GM19452 (cell line): ENCODE measurements around the gene RNF213.

Experiments
- ATAC-seq: cut with Tn5 transposase; IDR thresholded peaks from one replicate; pipeline ENCODE4 v1.9.1; 2021; ENCODE audit not compliant: unreplicated experiment

RNF213 gene

DNA sequence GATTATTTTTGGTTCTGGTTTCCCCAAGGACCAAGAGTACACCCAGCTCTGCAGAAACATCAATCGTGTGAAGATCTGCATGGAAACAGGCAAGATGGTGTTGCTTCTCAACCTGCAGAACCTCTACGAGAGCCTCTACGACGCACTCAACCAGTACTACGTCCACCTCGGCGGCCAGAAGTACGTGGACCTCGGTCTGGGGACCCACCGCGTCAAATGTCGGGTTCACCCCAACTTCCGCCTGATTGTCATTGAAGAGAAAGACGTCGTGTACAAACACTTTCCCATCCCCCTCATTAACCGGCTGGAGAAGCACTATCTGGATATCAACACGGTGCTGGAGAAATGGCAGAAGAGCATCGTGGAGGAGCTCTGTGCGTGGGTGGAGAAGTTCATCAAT lies 86.9 kb downstream of the RNF213 start:
- no peak for ATAC-seq

DNA sequence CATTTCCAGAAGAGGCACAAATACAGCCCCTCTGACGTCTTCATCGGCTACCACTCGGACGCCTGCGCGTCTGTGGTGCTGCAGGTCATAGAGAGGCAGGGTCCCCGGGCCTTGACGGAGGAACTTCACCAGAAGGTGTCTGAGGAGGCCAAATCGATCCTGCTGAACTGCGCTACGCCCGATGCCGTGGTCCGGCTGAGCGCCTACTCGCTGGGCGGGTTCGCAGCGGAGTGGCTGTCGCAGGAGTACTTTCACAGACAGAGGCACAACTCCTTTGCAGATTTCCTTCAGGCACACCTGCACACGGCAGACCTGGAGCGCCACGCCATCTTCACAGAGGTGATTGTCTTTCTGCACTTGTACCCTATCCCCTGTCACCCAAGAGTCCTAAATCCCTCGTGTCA lies 87.3 kb downstream of the RNF213 start:
- ATAC-seq: no peak

DNA sequence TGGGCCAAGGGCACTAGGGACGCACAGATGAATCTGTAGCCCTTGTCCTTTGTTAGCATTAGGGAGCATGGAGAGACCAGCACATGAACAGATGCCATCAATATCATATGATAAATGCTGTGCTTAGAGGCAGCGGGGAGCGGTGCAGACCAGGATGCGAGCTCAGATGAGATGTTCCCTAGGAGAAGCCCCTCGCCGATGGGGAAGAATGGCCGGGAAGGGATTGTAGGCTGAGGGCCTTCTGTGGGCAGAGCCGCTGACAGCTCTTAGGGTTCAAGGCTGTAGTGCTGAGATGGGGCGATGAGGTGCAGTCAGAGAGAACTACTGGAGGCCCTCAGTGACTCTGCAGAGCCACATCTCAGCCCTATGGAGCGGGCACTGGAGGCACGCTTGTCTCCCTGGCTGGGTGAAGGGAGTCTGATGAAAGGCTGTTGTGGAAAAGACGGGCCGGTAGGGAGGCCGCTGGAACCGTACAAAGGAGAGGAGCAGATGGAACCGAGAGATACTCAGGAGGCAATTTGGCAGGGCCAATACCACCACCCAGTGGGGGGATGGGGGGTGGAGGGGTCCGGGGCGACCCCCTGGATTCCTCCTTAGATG lies 88.0 kb downstream of the RNF213 start:
- ATAC-seq: no peak

DNA sequence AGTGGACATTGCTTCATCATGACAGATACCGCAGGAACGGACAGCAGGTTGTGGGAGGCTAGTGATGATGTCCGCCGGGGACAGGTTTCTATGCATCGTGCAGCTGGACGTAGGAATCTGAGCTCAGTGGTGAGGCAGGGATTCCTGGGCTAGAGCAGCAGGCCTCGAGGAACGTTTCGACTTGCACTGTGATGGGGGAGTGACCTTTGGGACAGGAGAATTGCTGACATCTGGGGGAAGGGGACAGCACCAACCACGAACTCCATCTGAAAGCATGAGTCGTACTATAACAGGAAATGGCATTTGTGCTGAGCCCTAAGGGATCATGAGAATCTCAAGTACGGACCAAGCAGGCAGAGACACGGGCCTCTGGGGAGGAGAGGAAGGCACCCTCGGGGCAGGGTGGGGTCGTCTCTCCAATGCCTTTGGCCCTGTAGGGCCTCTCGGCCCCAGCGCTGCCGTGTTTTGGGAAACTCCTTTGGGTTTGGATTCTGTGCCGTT lies 88.5 kb downstream of the RNF213 start:
- no peak for ATAC-seq

DNA sequence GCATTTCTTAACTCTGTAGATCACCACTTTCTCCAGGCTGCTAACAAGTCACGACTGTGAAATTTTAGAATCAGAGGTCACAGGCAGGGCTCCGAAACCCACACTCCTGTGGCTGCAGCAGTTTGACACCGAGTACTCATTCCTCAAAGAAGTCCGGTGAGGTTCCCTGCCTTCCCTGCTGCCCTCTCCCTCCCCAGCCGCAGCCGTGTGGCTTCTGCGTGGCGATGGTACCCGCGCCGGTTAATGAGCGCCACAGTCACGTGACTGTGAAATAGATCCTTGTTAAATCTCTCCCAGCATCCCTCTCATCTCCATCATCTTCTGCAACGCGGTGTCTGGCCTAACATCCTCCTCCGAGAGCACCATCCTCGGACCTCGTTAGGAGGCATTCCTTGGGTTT lies 89.1 kb downstream of the RNF213 start:
- no peak for ATAC-seq

DNA sequence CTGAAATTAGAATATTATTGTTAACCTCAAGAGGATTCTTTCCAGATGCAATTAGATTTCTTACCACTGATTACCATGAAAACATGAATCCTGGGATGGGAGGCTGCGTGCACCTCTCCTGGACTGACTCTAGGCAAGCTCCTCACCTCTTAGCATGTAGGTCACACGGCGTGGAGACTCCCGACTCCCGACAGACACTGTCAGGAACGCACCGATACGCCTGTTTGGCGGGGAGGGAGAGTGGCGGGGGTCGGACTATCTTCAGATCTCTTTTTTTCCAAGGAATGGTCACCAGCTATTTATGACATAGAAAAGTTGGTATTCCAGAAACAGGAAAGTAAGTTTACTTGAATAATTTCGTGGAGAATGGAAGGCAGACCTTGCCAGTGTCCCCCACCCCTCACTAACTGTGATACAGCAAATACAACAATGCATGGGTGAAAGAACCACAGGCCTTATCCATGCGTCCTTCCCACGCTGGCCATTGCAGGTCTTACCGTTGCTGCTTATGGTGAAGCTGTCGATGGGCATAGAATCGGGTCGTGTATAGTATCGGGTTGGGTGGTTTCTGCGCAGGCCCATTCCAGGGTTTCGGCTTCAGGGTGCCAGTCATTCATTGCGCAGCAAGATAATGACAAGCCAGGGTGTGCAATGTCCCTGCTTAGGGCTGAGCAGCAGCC lies 91.7 kb downstream of the RNF213 start:
- ATAC-seq: no peak

DNA sequence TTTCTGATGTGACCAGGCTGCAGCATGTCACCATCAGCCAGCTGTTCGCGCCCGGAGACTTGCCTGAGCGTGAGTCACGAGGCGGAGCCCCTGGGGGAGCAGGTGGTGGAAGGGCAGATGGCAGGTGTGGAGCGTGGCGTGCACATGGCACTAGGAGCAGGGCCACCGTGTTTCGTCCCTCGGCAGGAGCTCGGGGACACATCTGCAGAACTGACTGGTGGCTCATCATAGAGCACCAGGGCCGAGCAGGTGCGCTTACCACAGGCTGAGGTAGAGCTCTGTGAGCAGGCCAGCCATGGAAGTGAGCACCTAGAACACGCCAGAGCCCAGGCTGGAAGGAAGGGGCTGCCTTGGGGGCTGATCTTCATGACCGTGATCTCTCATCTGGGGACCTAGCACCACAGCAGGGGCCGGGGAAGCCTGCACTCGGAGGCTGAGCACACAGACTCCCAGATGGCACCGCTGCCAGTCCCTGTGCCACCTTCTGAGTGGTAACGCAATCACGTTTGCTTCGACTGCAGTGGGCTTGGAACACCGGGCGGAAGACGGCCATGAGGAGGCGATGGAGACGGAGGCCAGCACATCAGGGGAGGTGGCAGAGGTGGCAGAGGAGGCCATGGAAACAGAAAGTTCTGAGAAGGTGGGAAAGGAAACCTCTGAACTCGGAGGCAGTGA lies 92.5 kb downstream of the RNF213 start:
- no peak for ATAC-seq

DNA sequence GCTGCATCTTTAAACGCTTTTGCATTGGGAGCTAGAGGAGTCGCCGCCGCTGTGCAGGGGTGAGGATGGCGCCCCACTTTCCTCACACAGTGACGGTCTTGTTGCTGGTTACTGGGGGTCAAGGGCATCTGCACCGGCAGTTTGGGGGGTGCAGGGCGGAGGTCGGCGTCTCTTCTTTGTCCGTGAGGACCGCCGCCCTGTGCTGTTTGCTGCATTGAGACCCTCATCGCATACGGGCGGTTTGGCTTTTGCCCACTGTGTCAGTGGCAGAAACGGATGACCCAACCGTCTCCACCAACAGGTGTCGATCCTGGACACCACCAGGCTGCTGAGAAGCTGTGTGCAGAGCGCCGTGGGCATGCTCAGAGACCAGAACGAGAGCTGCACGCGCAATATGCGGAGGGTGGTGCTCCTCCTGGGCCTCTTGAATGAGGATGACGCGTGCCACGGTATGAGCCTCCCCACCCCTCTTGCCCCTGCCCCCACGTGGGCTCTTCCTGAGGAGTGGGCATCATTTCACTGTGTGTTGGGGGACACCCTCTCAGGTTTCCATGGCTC lies 93.1 kb downstream of the RNF213 start:
- ATAC-seq: no peak

DNA sequence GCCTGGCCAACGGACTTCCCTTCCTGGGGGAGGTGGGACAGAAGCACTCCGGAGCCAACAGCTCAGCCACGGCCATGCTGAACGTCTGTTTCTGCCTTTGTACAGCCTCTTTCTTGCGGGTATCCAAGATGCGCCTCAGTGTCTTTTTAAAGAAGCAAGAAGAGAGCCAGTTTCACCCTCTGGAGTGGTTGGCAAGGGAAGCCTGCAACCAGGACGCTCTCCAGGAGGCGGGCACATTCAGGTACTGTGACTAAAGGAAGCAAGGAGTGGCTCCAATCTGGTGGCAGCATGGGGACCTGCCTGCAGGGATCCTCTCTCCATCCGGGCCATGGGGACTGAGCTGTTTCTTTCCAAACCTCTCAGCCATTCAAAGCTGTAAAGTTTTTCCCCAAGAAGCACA lies 93.7 kb downstream of the RNF213 start:
- no peak for ATAC-seq

DNA sequence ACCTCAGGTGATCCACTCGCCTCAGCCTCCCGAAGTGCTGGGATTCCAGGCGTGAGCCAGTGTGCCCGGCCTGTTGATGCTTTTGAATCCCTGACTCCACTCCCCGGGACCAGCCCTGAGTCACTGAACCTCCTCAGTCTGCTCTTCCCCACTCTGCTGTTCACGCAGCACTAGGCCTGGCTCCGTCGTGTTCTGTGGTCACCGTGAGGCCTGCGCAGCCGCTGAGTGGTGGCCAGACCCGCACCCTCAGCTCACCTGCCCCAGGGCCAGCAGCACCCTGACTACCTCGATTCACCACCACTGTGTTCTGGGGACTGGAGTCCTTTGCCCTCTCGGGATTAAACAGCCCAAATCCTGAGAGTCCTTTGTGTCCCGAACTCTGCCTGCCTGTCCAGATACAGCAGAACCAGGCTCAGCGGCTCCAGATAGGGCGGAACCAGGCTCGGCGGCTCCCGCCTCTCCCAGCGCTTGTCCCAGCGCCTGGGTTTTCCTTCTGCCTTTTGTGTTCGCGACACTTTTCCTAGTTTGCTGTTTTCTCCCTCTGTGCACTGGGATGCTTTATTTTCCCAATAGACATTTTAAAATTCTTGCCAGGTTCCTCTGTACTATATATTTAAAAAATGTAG lies 95.7 kb downstream of the RNF213 start:
- no peak for ATAC-seq

DNA sequence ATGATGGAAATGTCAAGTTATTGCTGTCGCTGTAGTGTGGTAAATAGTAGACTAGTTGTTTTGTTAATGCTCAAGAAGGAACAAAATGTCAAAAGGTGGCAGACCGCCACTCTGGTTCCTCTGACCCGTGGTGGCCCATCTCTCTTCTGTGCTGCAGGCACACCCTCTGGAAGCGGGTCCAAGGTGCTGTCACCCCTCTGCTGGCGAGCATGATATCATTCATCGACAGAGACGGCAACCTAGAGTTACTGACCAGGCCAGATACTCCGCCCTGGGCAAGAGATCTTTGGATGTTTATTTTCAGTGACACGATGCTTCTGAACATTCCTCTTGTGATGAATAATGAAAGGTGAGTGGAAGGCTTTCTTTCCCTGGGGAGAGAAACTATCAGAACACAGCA lies 97.5 kb downstream of the RNF213 start:
- ATAC-seq: no peak

DNA sequence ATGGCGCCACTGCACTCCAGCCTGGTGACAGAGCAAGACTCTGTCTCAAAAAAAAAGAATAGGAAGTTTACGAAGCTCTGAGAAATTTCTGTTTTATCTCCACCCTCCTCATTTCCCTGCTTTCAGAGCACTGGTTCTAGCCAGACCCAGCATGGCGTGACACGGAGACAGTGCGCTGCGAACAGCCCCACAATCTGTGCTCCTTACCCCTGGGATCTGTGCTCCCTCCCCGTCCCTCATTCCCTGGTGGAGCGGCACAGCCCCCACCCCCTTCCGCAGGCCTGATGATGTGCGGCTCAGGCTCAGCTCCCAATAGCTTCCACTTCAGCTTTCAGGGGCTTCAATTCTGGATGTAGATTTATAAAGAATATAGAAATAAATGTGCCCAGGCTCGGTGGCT lies 98.2 kb downstream of the RNF213 start:
- no peak for ATAC-seq

DNA sequence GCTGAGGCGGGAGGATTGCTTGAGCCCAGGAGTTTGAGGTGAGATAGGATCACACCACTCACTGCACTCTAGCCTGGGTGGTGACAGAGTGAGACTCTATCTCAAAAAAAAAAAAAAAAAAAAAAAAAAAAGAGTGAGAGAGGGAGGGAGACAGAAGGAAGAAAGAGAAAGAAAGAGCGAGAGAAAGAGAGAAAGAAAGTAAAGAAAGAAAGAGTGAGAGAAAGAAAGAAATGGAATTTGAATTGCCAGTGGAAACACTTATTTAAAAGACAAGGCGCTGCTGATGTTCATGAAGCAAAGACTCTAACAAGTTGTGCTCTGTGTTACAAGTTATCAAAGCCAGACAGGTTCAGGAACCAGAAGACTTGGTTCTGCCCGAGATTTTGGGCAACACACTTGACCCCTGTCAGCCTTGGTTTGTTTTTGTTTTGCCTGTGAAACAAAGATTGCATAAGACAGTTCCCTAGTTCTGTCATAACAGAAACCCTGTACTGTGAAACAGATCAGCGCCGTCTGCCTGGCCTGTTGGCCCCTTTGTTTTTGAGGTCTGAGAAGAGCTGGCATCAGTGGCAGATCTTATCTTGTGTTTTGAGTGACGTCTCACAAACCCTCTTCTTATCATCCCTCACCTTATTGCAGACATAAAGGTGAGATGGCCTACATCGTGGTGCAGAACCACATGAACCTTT lies 98.9 kb downstream of the RNF213 start:
- ATAC-seq: no peak

DNA sequence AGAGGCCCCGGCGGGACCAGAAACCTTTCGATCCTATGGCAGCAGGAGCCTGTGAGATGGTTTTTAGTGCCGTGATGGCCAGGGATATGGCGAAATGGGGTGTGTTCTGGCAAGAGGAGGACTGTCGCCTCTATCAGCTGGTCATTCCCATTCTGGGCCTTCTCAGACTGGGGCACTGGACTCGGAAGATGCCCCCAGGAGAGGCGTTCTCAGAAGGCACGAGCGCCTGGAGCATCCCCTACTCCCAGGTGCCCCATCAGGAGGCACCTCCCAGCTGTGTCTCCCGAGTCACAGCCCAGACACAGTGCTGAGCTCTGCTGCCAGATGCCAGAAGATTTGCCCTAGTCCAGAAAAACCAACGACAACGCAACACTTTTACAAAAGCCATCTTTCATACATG lies 99.7 kb downstream of the RNF213 start:
- ATAC-seq: no peak

DNA sequence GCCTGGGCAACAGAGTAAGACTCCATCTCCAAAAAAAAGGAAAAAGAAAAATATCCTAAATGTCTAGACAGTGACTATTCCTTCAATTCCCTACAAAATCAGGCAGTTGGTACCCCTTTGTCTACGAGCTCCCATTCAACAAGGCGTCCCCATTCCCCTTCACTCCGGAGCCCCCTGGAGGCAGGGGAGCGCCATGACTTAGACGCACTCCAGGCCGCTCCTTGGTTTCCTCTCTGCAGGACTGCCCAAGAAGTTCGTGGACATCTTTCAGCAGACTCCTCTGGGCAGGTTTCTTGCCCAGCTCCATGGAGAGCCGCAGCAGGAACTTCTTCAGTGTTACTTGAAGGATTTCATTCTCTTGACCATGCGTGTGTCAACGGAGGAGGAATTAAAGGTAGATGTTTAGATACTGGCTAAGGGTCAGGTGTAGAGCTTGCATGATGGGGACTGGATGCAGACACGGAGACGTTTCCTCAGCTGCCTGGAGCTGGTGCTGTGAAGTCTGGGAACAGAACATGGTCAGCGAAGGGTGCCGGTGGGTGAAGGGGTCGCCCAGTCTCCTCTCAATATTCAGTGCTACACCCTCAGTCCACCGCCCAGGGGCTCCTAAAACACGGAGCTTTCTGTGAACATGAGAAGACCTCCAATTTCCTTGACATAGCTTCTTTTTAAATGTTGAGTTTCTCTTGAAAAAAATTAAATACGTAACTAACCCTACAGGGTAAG lies 101.0 kb downstream of the RNF213 start:
- no peak for ATAC-seq

DNA sequence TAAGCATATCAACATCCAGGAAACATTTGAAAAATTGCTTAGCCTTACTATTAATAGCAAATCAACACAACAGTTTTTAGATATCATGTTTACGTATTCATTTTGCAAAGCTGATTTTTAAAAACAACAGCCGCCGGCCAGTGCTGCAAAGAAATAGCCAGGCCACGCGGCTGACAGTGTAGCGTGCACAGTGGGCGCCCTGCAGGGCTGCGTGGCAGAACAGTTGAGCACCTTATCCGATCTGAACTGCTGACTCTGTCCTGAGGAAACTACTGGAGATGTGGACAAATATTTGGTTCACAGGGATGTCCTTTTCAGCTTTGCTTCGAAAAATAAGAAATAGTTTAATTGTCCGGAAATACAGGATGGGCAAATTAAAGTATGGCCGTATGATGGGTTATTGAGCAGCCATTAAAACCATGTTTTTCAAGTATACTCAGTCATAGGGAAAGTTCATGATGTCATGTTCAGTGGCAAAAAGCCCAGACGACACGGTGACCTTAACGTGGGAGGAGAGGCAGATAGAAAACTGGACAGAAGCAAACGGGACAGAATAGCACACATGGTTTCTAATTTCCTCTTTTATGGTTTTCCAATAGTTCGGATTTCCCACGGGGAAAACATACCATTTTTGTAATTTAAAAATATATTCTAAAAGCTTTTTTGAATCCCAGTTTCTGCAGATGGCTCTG lies 101.9 kb downstream of the RNF213 start:
- no peak for ATAC-seq

DNA sequence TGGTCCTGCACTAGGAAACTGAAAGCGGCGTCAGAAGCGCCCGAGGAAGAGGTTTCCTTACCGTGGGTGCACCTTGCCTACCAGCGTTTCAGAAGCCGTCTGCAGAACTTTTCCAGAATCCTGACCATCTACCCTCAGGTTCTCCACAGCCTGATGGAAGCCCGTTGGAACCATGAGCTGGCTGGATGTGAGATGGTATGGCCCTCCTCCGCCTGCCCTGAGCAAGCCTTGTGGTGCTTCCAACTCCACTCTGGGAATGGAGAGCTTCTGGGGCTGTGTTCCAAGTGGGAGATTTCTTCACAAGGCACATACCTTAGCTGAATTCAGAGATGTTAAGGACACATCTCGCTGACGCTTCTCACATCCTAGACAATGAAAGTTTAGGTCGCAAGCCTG lies 102.5 kb downstream of the RNF213 start:
- no peak for ATAC-seq

DNA sequence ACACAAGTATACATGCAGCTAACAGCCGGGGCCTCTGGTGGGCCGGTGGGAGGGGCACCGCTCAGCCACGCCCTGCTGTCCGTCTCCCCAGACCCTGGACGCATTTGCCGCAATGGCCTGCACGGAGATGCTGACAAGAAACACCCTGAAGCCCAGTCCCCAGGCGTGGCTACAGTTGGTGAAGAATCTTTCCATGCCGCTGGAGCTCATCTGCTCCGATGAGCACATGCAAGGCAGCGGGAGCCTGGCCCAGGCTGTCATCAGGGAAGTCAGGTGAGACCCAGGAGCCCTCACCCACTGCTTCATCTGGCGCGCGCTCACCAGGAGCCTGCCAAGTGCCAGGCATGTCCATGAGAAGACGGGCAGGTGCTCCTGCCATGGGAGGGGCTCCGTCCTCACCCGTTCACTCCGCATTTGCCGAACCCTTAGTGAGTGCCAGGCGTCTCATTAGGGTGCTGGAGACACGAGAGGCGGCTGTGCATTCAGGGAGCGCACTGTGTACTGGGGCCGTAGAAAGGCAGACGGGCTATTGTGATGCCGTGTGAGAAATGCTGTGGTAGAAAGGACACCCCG lies 103.0 kb downstream of the RNF213 start:
- ATAC-seq: no peak

DNA sequence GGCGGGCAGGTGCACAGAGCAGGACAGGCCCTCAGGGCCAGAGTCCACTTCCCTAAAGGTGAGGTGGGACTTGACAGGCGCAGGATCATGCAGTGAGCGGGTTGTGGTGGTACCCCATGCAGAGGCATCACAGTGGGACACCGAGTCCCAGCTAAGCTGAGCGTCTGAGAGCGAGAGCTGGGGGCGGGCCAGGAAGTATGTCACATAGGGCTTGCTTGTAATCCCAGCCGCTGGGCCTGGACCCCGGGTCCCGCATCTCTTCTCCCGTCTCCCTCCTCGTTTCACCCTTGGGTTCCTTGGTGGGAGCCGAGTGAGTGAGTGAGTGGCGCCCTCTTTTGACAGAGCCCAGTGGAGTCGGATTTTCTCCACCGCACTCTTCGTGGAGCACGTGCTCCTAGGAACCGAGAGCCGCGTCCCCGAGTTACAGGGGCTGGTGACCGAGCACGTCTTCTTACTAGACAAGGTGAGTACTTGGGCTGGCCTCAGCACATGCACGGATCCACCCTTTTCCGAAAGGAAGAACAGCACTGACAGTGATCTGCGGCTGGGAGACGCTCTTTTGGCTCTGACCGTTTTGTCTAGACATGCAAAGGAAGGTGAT lies 103.5 kb downstream of the RNF213 start:
- ATAC-seq: no peak
